ENCODE results near the gene SOS2. TPM values are rescaled to one million over a fixed set of nuclear protein-coding genes. Genes with fewer than 3 reads are reported as not detected.

The SOS2 gene
- polyA plus RNA-seq, 3 donors = 9.3 to 24.3 (median 12.0) TPM

- Histone ChIP-seq H3K4me3 (replicated peaks in 1 of 3; ENCODE audit: low read depth in 2 of 3, low read length in 3 of 3) (no peak overlapping the region), H3K36me3 (replicated peaks in 1 of 2; ENCODE audit: control insufficient read depth in 1 of 2, insufficient read depth in 2 of 2, low read length in 2 of 2) (no peaks in the 10 kb centered on the region), H2AFZ (ENCODE audit: insufficient read depth, low read depth, low read length, poor library complexity, severe bottlenecking) (no peak overlapping the region), H3K4me2 (replicated peaks; ENCODE audit: extremely low read depth, low read length, poor library complexity, severe bottlenecking) (no peak overlapping the region), H3K4me1 (ENCODE audit: control insufficient read depth in 1 of 2, insufficient read depth in 2 of 2, low read length in 2 of 2) (peaks cover 7 to 18% of the 10 kb centered on the region in 2 donors), H3K9ac (ENCODE audit: insufficient read depth, low read length, poor library complexity, severe bottlenecking) (no peak overlapping the region), H3K79me2 (ENCODE audit: insufficient read depth, low read length) (no peaks in the 10 kb centered on the region), H3K27me3 (ENCODE audit: control insufficient read depth in 2 of 2, insufficient read depth in 2 of 2, low read length in 2 of 2) (no peaks in the 10 kb centered on the region), H3K9me3 (replicated peaks in 1 of 2; ENCODE audit: control insufficient read depth in 1 of 2, insufficient read depth in 1 of 2, low read length in 2 of 2) (no peaks in the 10 kb centered on the region), H4K20me1 (ENCODE audit: insufficient read depth, low read length) (no peaks in the 10 kb centered on the region), H3K27ac (ENCODE audit: low read depth in 1 of 2, low read length in 2 of 2) (peak overlapping the region in 1 of 2 donors; percentile 57)
- H3K4me1 Mint-ChIP-seq = peaks cover 14% of the 10 kb centered on the region
- H3K9me3 Mint-ChIP-seq = no peaks in the 10 kb centered on the region
- intact Hi-C loops (cut with micrococcal nuclease) = no loop called here
- H3K36me3 Mint-ChIP-seq = peaks cover 0 to 4% of the 10 kb centered on the region in 2 donors
- 72% methylated on average over 11 of the region's 13 CpGs for WGBS (ENCODE audit: insufficient coverage)
- no peak overlapping the region for H3K4me3 Mint-ChIP-seq
- H3K27me3 Mint-ChIP-seq (ENCODE audit: low read depth in 3 of 3) = peaks cover 0 to 3% (median 0%) of the 10 kb centered on the region in 3 donors
- DNase-seq = peak in 1 of 3 donors; percentile 26
- H3K27ac Mint-ChIP-seq = peak overlapping the region; percentile 66 to 89 (median 81)
- TF ChIP-seq CTCF (IDR thresholded peaks at IDR 0.05) = no peak
These were observed 160.4 kb downstream of the SOS2 start for GRCh38 chr14:50070840-50071548.

- no peak overlapping the region for H3K4me3 Mint-ChIP-seq
- H3K27ac Mint-ChIP-seq = no peak overlapping the region
- Histone ChIP-seq H3K27ac (ENCODE audit: low read depth in 1 of 2, low read length in 2 of 2) (no peak overlapping the region), H3K9me3 (replicated peaks in 1 of 2; ENCODE audit: control insufficient read depth in 1 of 2, insufficient read depth in 1 of 2, low read length in 2 of 2) (no peaks in the 10 kb centered on the region), H2AFZ (ENCODE audit: insufficient read depth, low read depth, low read length, poor library complexity, severe bottlenecking) (no peak overlapping the region), H3K4me3 (replicated peaks in 1 of 3; ENCODE audit: low read depth in 2 of 3, low read length in 3 of 3) (no peak overlapping the region), H4K20me1 (ENCODE audit: insufficient read depth, low read length) (no peaks in the 10 kb centered on the region), H3K36me3 (replicated peaks in 1 of 2; ENCODE audit: control insufficient read depth in 1 of 2, insufficient read depth in 2 of 2, low read length in 2 of 2) (no peaks in the 10 kb centered on the region), H3K9ac (ENCODE audit: insufficient read depth, low read length, poor library complexity, severe bottlenecking) (no peak overlapping the region), H3K4me2 (replicated peaks; ENCODE audit: extremely low read depth, low read length, poor library complexity, severe bottlenecking) (no peak overlapping the region), H3K27me3 (ENCODE audit: control insufficient read depth in 2 of 2, insufficient read depth in 2 of 2, low read length in 2 of 2) (no peaks in the 10 kb centered on the region), H3K79me2 (ENCODE audit: insufficient read depth, low read length) (no peaks in the 10 kb centered on the region), H3K4me1 (ENCODE audit: control insufficient read depth in 1 of 2, insufficient read depth in 2 of 2, low read length in 2 of 2) (peaks cover 15 to 25% of the 10 kb centered on the region in 2 donors)
- H3K9me3 Mint-ChIP-seq = no peaks in the 10 kb centered on the region
- no peak for DNase-seq
- H3K36me3 Mint-ChIP-seq = peaks cover 0 to 3% of the 10 kb centered on the region in 2 donors
- no peak for TF ChIP-seq CTCF (IDR thresholded peaks at IDR 0.05)
- WGBS (ENCODE audit: insufficient coverage) = 80% methylated on average over 1 of the region's 3 CpGs
- peaks cover 22% of the 10 kb centered on the region for H3K4me1 Mint-ChIP-seq
- intact Hi-C loops (cut with micrococcal nuclease) = no loop called here
- H3K27me3 Mint-ChIP-seq (ENCODE audit: low read depth in 3 of 3) = peaks cover 0 to 3% (median 0%) of the 10 kb centered on the region in 3 donors
These were observed 161.1 kb downstream of the SOS2 start for GRCh38 chr14:50070230-50070629.

Measured in CD14-positive monocyte (primary cell).